ENCODE results near the gene SURF4.

The SURF4 gene

GRCh38 chr9:133353548-133353947 is 22.3 kb downstream of the SURF4 start:
- H4K20me1 ChIP-seq (ENCODE audit: insufficient read depth, low read length) = peaks cover 11% of the 10 kb centered on the region

GRCh38 chr9:133352635-133353340 is 23.1 kb downstream of the SURF4 start:
- peaks cover 61% of the 10 kb centered on the region for H3K79me2 ChIP-seq (ENCODE audit: low read length)
- no peak for DNase-seq
- no peak overlapping the region for H2AFZ ChIP-seq (ENCODE audit: low read length)
- H3K4me3 ChIP-seq (ENCODE audit: low read length) = no peak overlapping the region
- peaks cover 70% of the 10 kb centered on the region for H3F3A ChIP-seq (ENCODE audit: insufficient read depth, low read length)
- no peaks in the 10 kb centered on the region for H3K9me2 ChIP-seq (replicated peaks; ENCODE audit: insufficient read depth, low read length)
- H3K4me1 ChIP-seq (ENCODE audit: low read length) = peaks cover 18% of the 10 kb centered on the region; the same call in 1 of the 2 replicates
- no peak overlapping the region for H3K27ac ChIP-seq (ENCODE audit: low read length)
- H4K20me1 ChIP-seq (ENCODE audit: insufficient read depth, low read length) = peaks cover 11% of the 10 kb centered on the region
- H3K36me3 ChIP-seq (replicated peaks; ENCODE audit: insufficient read depth, low read length) = peaks cover 17% of the 10 kb centered on the region
- H3K9me3 ChIP-seq (replicated peaks; ENCODE audit: insufficient read depth, low read length) = no peaks in the 10 kb centered on the region
- TF ChIP-seq EZH2phosphoT487 (IDR thresholded peaks at IDR 0.05; ENCODE audit: low read length) (no peak), EZH2 (optimal IDR thresholded peaks at IDR 0.05; ENCODE audit: low read depth, low read length) (no peak), CTCF (IDR thresholded peaks at IDR 0.05; ENCODE audit: low read length) (no peak)
- no peaks in the 10 kb centered on the region for H3K27me3 ChIP-seq (replicated peaks; ENCODE audit: insufficient read depth, low read length)
- H3K4me2 ChIP-seq (ENCODE audit: low read depth, low read length) = no peak overlapping the region
- H3K9ac ChIP-seq (ENCODE audit: low read length) = no peak overlapping the region

More at GRCh38 chr9:133353548-133353947, 22.3 kb downstream of the SURF4 start:
- H3K4me1 ChIP-seq (ENCODE audit: low read length) = peaks cover 19% of the 10 kb centered on the region; the same call in 1 of the 2 replicates
- no peak for TF ChIP-seq CTCF (IDR thresholded peaks at IDR 0.05; ENCODE audit: low read length)
- TF ChIP-seq EZH2 (optimal IDR thresholded peaks at IDR 0.05; ENCODE audit: low read depth, low read length) = no peak
- TF ChIP-seq EZH2phosphoT487 (IDR thresholded peaks at IDR 0.05; ENCODE audit: low read length) = no peak
- H2AFZ ChIP-seq (ENCODE audit: low read length) = no peak overlapping the region
- H3K79me2 ChIP-seq (ENCODE audit: low read length) = peaks cover 61% of the 10 kb centered on the region
- no peak overlapping the region for H3K27ac ChIP-seq (ENCODE audit: low read length)
- H3K27me3 ChIP-seq (replicated peaks; ENCODE audit: insufficient read depth, low read length) = no peaks in the 10 kb centered on the region
- no peak overlapping the region for H3K9ac ChIP-seq (ENCODE audit: low read length)
- no peaks in the 10 kb centered on the region for H3K9me2 ChIP-seq (replicated peaks; ENCODE audit: insufficient read depth, low read length)
- no peak for DNase-seq
- peaks cover 17% of the 10 kb centered on the region for H3K36me3 ChIP-seq (replicated peaks; ENCODE audit: insufficient read depth, low read length)
- no peak overlapping the region for H3K4me3 ChIP-seq (ENCODE audit: low read length)
- peaks cover 64% of the 10 kb centered on the region for H3F3A ChIP-seq (ENCODE audit: insufficient read depth, low read length)
- no peak overlapping the region for H3K4me2 ChIP-seq (ENCODE audit: low read depth, low read length)
- H3K9me3 ChIP-seq (replicated peaks; ENCODE audit: insufficient read depth, low read length) = no peaks in the 10 kb centered on the region

- DNase-seq = peak; percentile 66
- TF ChIP-seq CTCF (IDR thresholded peaks at IDR 0.05; ENCODE audit: low read length) (peak; percentile 62), EZH2 (optimal IDR thresholded peaks at IDR 0.05; ENCODE audit: low read depth, low read length) (no peak)
- no peaks in the 10 kb centered on the region for H3K9me3 ChIP-seq (replicated peaks; ENCODE audit: insufficient read depth, low read length)
- H2AFZ ChIP-seq (ENCODE audit: low read length) = no peak overlapping the region
- H4K20me1 ChIP-seq (ENCODE audit: insufficient read depth, low read length) = peaks cover 11% of the 10 kb centered on the region
- peaks cover 70% of the 10 kb centered on the region for H3F3A ChIP-seq (ENCODE audit: insufficient read depth, low read length)
- no peaks in the 10 kb centered on the region for H3K9me2 ChIP-seq (replicated peaks; ENCODE audit: insufficient read depth, low read length)
- H3K9ac ChIP-seq (ENCODE audit: low read length) = no peak overlapping the region
- H3K4me3 ChIP-seq (ENCODE audit: low read length) = no peak overlapping the region
- peaks cover 60% of the 10 kb centered on the region for H3K79me2 ChIP-seq (ENCODE audit: low read length)
- peaks cover 17% of the 10 kb centered on the region for H3K36me3 ChIP-seq (replicated peaks; ENCODE audit: insufficient read depth, low read length)
- H3K27ac ChIP-seq (ENCODE audit: low read length) = no peak overlapping the region
- H3K27me3 ChIP-seq (replicated peaks; ENCODE audit: insufficient read depth, low read length) = no peaks in the 10 kb centered on the region
- no peak overlapping the region for H3K4me2 ChIP-seq (ENCODE audit: low read depth, low read length)
- peaks cover 11% of the 10 kb centered on the region; the same call in 1 of the 2 replicates for H3K4me1 ChIP-seq (ENCODE audit: low read length)
Measured at GRCh38 chr9:133351908-133352634, 23.8 kb downstream of the SURF4 start.

Measured in MM.1S (cell line).